Trophoblast cell (in vitro differentiated cells and primary cell): ENCODE data around the gene CACNA1C.

Source experiments
- DNase-seq, 2 donors: peaks; one replicate each; pipeline ENCODE4 v3.0.0-alpha.2; 2016
- H2AFZ ChIP-seq: 2 replicates; pipeline ENCODE4 v1.6.1; 2013; ENCODE audit warnings: low read length, moderate library complexity, mild to moderate bottlenecking; ENCODE audit not compliant: insufficient read depth, poor library complexity
- H2AK5ac ChIP-seq: 2 replicates; pipeline ENCODE4 v1.6.1; 2013; ENCODE audit warnings: mild to moderate bottlenecking, low read length
- H2BK120ac ChIP-seq: 2 replicates; pipeline ENCODE4 v1.6.1; 2013; ENCODE audit warnings: low read length, mild to moderate bottlenecking, moderate library complexity; ENCODE audit not compliant: insufficient read depth, poor library complexity
- H2BK12ac ChIP-seq: 2 replicates; pipeline ENCODE4 v1.6.1; 2013; ENCODE audit warnings: mild to moderate bottlenecking, low read length, moderate library complexity
- H2BK5ac ChIP-seq: 2 replicates; pipeline ENCODE4 v1.6.1; 2013; ENCODE audit warnings: low read length, low read depth, moderate library complexity, mild to moderate bottlenecking; ENCODE audit not compliant: poor library complexity
- H3K14ac ChIP-seq: 2 replicates; pipeline ENCODE4 v1.6.1; 2013; ENCODE audit warnings: mild to moderate bottlenecking, low read length
- H3K18ac ChIP-seq: 2 replicates; pipeline ENCODE4 v1.6.1; 2013; ENCODE audit warnings: mild to moderate bottlenecking, low read length
- H3K23ac ChIP-seq: 2 replicates; pipeline ENCODE4 v1.6.1; 2013; ENCODE audit warnings: low read length
- H3K27ac ChIP-seq: 2 replicates; pipeline ENCODE4 v1.5.1; 2013; ENCODE audit warnings: low read depth, mild to moderate bottlenecking, inconsistent platforms, low read length, moderate library complexity
- H3K27me3 ChIP-seq: 2 replicates; pipeline ENCODE4 v1.6.1; 2013; ENCODE audit warnings: inconsistent platforms, mild to moderate bottlenecking, low read length, moderate library complexity; ENCODE audit not compliant: insufficient read depth
- H3K36me3 ChIP-seq, 2 experiments: 1 replicate in 1 of 2; 2 replicates in 1 of 2; pipeline ENCODE4 v1.6.1; 2013; ENCODE audit warnings: low read length in 2 of 2, mild to moderate bottlenecking in 2 of 2, moderate library complexity in 1 of 2; ENCODE audit not compliant: insufficient read depth in 2 of 2, control insufficient read depth in 1 of 2
- H3K4ac ChIP-seq: 2 replicates; pipeline ENCODE4 v1.6.1; 2013; ENCODE audit warnings: low read depth, mild to moderate bottlenecking, low read length, moderate library complexity
- H3K4me1 ChIP-seq, 2 experiments: 1 replicate in 1 of 2; 2 replicates in 1 of 2; pipeline ENCODE4 v1.6.1; 2013; ENCODE audit warnings: low read length in 2 of 2, mild to moderate bottlenecking in 2 of 2, moderate library complexity in 1 of 2; ENCODE audit not compliant: insufficient read depth in 2 of 2, control insufficient read depth in 1 of 2
- H3K4me2 ChIP-seq: 2 replicates; pipeline ENCODE4 v1.6.1; 2013; ENCODE audit warnings: inconsistent platforms, mild to moderate bottlenecking, low read length, moderate library complexity
- H3K4me3 ChIP-seq: 2 replicates; pipeline ENCODE4 v1.5.1; 2013; ENCODE audit warnings: mild to moderate bottlenecking, low read depth, low read length, inconsistent platforms
- H3K79me1 ChIP-seq: one replicate; pipeline ENCODE4 v1.6.1; 2013; ENCODE audit warnings: low read length
- H3K79me2 ChIP-seq: 2 replicates; pipeline ENCODE4 v1.6.1; 2013; ENCODE audit warnings: low read length, mild to moderate bottlenecking; ENCODE audit not compliant: control insufficient read depth, insufficient read depth, poor library complexity
- H3K9ac ChIP-seq: 2 replicates; pipeline ENCODE4 v1.6.1; 2013; ENCODE audit warnings: mild to moderate bottlenecking, low read length
- H3K9me3 ChIP-seq: 2 replicates; pipeline ENCODE4 v1.6.1; 2013; ENCODE audit warnings: low read depth, mild to moderate bottlenecking, control low read depth, inconsistent platforms, low read length; ENCODE audit not compliant: insufficient read depth
- H4K12ac ChIP-seq: 2 replicates; pipeline ENCODE4 v1.6.1; 2013; ENCODE audit warnings: low read depth, mild to moderate bottlenecking, low read length, moderate library complexity
- H4K8ac ChIP-seq: 2 replicates; pipeline ENCODE4 v1.6.1; 2013; ENCODE audit warnings: low read depth, mild to moderate bottlenecking, low read length, moderate library complexity
- H4K91ac ChIP-seq: one replicate; pipeline ENCODE4 v1.6.1; 2013; ENCODE audit warnings: low read depth, mild to moderate bottlenecking, low read length, moderate library complexity
- WGBS: extraction: QIAGEN DNeasy Blood & Tissue Kit; methylation state at CpG from one replicate; pipeline ENCODE4 v1.1.7; 2013; ENCODE audit warnings: missing lambda C conversion rate; ENCODE audit not compliant: insufficient read length, insufficient coverage; ENCODE audit errors: extremely low coverage; 5-methylcytosine and 5-hydroxymethylcytosine counted together

CACNA1C gene

DNA sequence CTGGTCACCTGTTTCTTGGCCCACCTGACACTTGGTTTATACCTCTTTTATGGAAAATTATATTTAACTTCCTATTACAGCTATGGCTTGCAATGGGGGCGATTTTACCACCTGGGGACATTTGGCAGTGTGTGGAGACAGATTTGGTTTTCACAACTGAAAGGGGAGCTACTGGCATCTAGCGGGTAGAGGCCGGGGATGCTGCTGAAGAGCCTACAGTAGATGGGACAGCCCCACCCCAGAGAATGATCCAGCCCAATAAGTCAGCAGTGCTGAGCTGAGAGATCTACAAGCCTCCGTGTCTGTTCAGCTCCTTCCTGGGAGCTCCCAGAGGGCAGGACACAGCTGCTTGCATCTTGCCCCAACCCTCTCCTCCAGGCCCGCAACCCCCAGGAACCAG lies 302.8 kb downstream of the CACNA1C start:
- H3K27ac ChIP-seq, result no peak overlapping the region
- no peaks in the 10 kb centered on the region for H3K79me2 ChIP-seq
- peaks cover 3 to 6% of the 10 kb centered on the region in 2 experiments for H3K4me1 ChIP-seq
- no peak overlapping the region for H2BK5ac ChIP-seq
- H4K8ac ChIP-seq, result no peak overlapping the region
- no peak overlapping the region for H3K4ac ChIP-seq
- no peak overlapping the region for H3K23ac ChIP-seq
- H3K9ac ChIP-seq, result no peak overlapping the region
- no peaks in the 10 kb centered on the region for H3K36me3 ChIP-seq
- no peak overlapping the region for H3K4me2 ChIP-seq
- H3K9me3 ChIP-seq, result no peaks in the 10 kb centered on the region
- no CpG with 5 or more reads among the region's 5 CpGs for WGBS
- no peak overlapping the region for H2AFZ ChIP-seq
- H2AK5ac ChIP-seq, result no peak overlapping the region
- H3K27me3 ChIP-seq, result no peaks in the 10 kb centered on the region
- no peak overlapping the region for H4K12ac ChIP-seq
- H2BK12ac ChIP-seq, result no peak overlapping the region
- no peak overlapping the region for H4K91ac ChIP-seq
- no peak overlapping the region for H2BK120ac ChIP-seq
- no peak overlapping the region for H3K14ac ChIP-seq
- no peak overlapping the region for H3K18ac ChIP-seq
- H3K79me1 ChIP-seq, result no peaks in the 10 kb centered on the region
- H3K4me3 ChIP-seq, result no peak overlapping the region
- DNase-seq, result no peak

DNA sequence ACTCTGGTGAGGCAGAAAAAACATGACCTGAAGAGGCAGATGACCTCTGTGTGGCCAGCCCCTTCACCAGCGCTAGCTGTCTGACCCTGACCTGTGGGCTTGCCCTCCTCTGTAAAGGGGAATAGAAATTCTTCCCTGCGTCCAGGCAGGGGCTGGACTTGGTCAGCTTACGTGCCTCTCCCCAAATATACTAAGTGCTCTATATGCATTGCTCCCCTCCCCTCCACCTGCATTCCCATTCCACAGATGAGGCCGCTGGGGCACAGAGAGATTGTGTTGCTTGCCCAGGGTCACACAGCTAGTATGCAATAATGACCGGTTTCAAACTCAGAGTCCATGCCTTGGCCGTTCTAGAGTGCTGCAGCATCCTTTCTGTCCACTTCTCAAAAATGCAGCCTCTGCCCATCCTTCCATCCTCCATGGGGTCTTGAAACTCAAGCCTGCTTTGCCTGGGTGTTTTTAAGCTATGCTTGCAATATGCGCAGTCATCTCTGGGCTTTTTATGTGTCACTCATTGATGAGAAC lies 303.9 kb downstream of the CACNA1C start:
- H3K79me1 ChIP-seq, result no peaks in the 10 kb centered on the region
- H2BK12ac ChIP-seq, result no peak overlapping the region
- no peak overlapping the region for H3K9ac ChIP-seq
- no peaks in the 10 kb centered on the region for H3K9me3 ChIP-seq
- H4K12ac ChIP-seq, result no peak overlapping the region
- no peak overlapping the region for H3K23ac ChIP-seq
- no peak overlapping the region for H3K4ac ChIP-seq
- WGBS, result no CpG with 5 or more reads among the region's 7 CpGs
- H2AK5ac ChIP-seq, result no peak overlapping the region
- no peak overlapping the region for H2BK120ac ChIP-seq
- no peak overlapping the region for H3K18ac ChIP-seq
- no peak overlapping the region for H2AFZ ChIP-seq
- H3K79me2 ChIP-seq, result no peaks in the 10 kb centered on the region
- no peak for DNase-seq
- no peaks in the 10 kb centered on the region for H3K36me3 ChIP-seq
- no peak overlapping the region for H3K4me3 ChIP-seq
- H3K27ac ChIP-seq, result no peak overlapping the region
- peaks cover 3 to 6% of the 10 kb centered on the region in 2 experiments for H3K4me1 ChIP-seq
- no peak overlapping the region for H2BK5ac ChIP-seq
- H3K27me3 ChIP-seq, result no peaks in the 10 kb centered on the region
- no peak overlapping the region for H4K91ac ChIP-seq
- no peak overlapping the region for H4K8ac ChIP-seq
- no peak overlapping the region for H3K14ac ChIP-seq
- no peak overlapping the region for H3K4me2 ChIP-seq

DNA sequence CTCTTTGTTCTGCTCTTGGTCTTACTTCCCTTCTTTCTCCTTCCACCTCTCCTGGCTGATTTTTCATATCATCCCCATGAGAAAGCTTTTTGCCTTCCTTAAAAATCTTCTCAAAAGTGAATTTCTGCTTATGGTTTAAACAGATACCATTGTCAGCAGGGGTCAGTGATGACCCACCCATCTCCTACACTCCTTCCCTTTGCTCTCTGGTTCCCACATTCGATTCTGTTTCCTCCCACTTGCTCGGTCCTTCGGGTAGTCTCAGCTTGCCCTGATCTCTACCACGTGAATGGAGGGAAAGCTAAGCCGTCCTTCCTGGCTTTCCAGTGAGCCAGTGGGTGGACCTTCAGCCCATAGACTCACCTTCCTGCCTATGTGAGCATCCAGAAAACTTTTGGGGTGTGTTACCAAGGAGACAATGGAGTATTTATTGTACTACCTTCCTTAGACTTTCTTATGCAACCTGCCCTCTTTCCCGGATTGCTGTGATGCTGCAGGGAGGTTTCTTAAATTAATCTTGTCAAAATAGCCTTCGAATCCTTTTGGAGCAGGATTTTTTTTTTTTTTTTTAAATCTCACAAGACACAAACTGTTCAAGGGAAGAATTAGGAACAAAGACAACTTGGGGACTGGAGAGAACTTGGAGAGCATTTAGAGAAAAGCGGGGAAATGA lies 306.3 kb downstream of the CACNA1C start:
- H3K4me1 ChIP-seq, result peaks cover 3 to 4% of the 10 kb centered on the region in 2 experiments
- H3K4me2 ChIP-seq, result no peak overlapping the region
- 100% methylated on average over 1 of the region's 8 CpGs for WGBS
- H3K36me3 ChIP-seq, result no peaks in the 10 kb centered on the region
- H2BK120ac ChIP-seq, result no peak overlapping the region
- H3K79me1 ChIP-seq, result no peaks in the 10 kb centered on the region
- no peak overlapping the region for H3K4ac ChIP-seq
- no peak overlapping the region for H4K12ac ChIP-seq
- H4K91ac ChIP-seq, result no peak overlapping the region
- H3K23ac ChIP-seq, result no peak overlapping the region
- H3K27ac ChIP-seq, result no peak overlapping the region
- H2AK5ac ChIP-seq, result no peak overlapping the region
- H4K8ac ChIP-seq, result no peak overlapping the region
- no peak overlapping the region for H2BK12ac ChIP-seq
- no peak overlapping the region for H3K4me3 ChIP-seq
- no peaks in the 10 kb centered on the region for H3K9me3 ChIP-seq
- H3K9ac ChIP-seq, result no peak overlapping the region
- H2AFZ ChIP-seq, result no peak overlapping the region
- no peak overlapping the region for H3K14ac ChIP-seq
- DNase-seq, result no peak
- no peak overlapping the region for H3K18ac ChIP-seq
- no peaks in the 10 kb centered on the region for H3K27me3 ChIP-seq
- H3K79me2 ChIP-seq, result no peaks in the 10 kb centered on the region
- no peak overlapping the region for H2BK5ac ChIP-seq

DNA sequence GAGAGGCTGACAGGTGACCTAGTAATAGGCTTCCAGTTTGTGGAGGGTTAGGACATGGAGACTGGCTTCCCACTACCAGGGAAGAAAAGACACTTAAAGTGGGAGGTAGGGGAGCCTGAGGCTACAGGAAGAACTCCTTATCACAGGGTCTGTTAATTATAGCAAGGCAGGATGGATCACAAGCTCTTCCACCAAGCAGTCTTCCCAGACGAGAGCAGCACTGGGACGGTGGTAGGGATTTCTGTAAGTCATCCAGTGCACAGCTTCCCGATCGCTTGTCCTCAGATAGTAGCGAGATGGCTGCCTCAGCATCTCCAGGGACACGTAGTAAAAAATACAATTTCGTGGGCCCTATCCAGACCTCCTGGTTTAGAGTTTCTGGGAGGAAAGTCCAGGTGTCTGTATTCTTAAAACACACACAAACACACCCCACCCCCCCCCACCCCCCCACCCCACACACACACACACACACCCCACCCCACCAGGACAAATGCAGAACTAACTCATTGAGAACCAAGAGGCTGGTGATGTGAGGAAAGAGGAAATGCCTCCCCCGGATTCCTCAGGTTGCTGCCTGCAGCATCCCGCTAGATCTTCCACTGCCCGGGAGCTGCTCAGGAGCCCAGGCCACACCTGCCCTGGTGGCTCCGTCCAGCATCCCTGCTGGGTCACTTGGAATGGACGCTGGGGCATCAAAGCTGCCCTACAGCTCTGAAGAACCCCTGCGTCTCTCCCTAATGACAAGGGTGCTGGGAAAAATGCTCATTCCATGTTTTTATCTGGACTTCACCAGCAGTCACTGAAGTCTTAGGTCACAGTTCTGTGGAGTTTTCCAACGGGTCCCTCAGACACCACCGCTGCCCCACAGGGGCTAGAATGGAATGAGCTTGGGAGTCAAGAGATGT lies 307.2 kb downstream of the CACNA1C start:
- no peak overlapping the region for H3K4me3 ChIP-seq
- H3K4ac ChIP-seq, result no peak overlapping the region
- no peak overlapping the region for H4K12ac ChIP-seq
- DNase-seq, result no peak
- H3K9me3 ChIP-seq, result no peaks in the 10 kb centered on the region
- H3K9ac ChIP-seq, result peak overlapping the region; percentile 35
- no peak overlapping the region for H4K8ac ChIP-seq
- H2BK12ac ChIP-seq, result no peak overlapping the region
- no peak overlapping the region for H2AFZ ChIP-seq
- no peak overlapping the region for H2BK5ac ChIP-seq
- WGBS, result no CpG with 5 or more reads among the region's 15 CpGs
- no peaks in the 10 kb centered on the region for H3K27me3 ChIP-seq
- peaks cover 11 to 12% of the 10 kb centered on the region in 2 experiments for H3K4me1 ChIP-seq
- no peak overlapping the region for H3K23ac ChIP-seq
- H3K4me2 ChIP-seq, result no peak overlapping the region
- no peak overlapping the region for H4K91ac ChIP-seq
- H3K79me2 ChIP-seq, result no peaks in the 10 kb centered on the region
- H3K36me3 ChIP-seq, result no peaks in the 10 kb centered on the region
- H2AK5ac ChIP-seq, result no peak overlapping the region
- H2BK120ac ChIP-seq, result no peak overlapping the region
- peaks cover 4% of the 10 kb centered on the region for H3K79me1 ChIP-seq
- no peak overlapping the region for H3K18ac ChIP-seq
- H3K14ac ChIP-seq, result no peak overlapping the region
- H3K27ac ChIP-seq, result no peak overlapping the region
